ENCODE data around the gene EMID1. TPM values are rescaled to one million over a fixed set of nuclear protein-coding genes. Genes with fewer than 3 reads are reported as not detected.
"Not testable (repeated sequence)": the region's sequence is repeated elsewhere in the genome, so short reads cannot be mapped to it uniquely, and the experiment has no call there.

Gene EMID1
- total RNA-seq, 1 experiment from 2014 or later, result 5.4 TPM

DNA sequence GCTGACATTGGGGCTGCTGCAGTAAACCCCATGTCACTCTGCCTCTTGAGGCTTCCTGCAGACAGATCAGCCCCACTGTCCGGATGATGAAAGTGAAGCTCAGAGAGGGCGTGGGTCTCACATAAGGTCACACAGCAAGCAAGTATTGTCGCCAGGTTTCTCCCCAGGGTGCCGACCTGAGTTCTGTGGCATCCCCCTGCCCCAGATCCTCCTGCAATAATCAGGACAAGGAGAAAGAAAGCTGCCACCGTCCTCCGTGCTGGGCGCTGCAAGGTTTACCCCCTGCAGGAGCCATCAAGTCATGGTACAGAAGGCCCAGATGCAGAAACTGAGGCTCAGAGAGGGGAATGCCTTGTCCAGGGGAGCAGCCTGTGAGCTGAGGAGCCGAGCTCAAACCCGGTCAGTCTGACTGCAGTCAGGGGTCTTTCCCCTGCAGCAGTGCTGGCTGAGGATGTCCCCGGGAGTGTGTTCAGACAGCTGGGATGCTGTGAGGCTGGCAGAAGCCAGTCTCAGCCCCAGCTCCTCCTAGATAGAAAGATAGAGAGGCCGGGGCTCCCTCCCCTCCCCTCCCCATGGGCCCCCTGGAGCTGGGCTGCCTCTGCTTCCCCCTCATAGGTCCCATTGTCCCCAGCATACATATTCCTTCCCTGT lies 13.2 kb downstream of the EMID1 start:
- Histone ChIP-seq H3K23me2 (ENCODE audit: insufficient read length, low read depth, low read length, poor library complexity, severe bottlenecking) (no peaks in the 10 kb centered on the region), H2BK5ac (ENCODE audit: insufficient read length, low read length) (no peak overlapping the region), H3K79me1 (ENCODE audit: insufficient read depth, low read depth, low read length, poor library complexity, severe bottlenecking) (no peaks in the 10 kb centered on the region), H4K91ac (ENCODE audit: insufficient read length, low read depth, low read length) (no peak overlapping the region), H2BK20ac (ENCODE audit: low read depth, low read length, poor library complexity, severe bottlenecking) (no peak overlapping the region), H4K20me1 (ENCODE audit: control insufficient read depth, insufficient read depth, insufficient read length) (no peaks in the 10 kb centered on the region), H2AK5ac (ENCODE audit: insufficient read length, low read length) (no peak overlapping the region), H4K8ac (replicated peaks; ENCODE audit: insufficient read length, low read depth, low read length) (no peak overlapping the region), H4K5ac (ENCODE audit: insufficient read length, low read depth, low read length) (no peak overlapping the region), H2BK15ac (ENCODE audit: low read depth, low read length) (no peak overlapping the region), H3K4me2 (ENCODE audit: insufficient read depth, insufficient read length, low read length) (no peak overlapping the region), H3K27ac (ENCODE audit: insufficient read length, low read depth, low read length) (no peak overlapping the region), H2BK120ac (ENCODE audit: low read depth, low read length, poor library complexity, severe bottlenecking) (no peak overlapping the region), H3K23ac (ENCODE audit: insufficient read length, low read depth, low read length) (no peak overlapping the region), H3K9me3 (ENCODE audit: control insufficient read depth, low read depth, low read length) (no peaks in the 10 kb centered on the region), H3T11ph (ENCODE audit: low read length) (no peak overlapping the region), H3K79me2 (ENCODE audit: insufficient read depth, low read length) (no peaks in the 10 kb centered on the region), H3K14ac (ENCODE audit: insufficient read depth, low read length) (no peak overlapping the region; the same call in 1 of the 2 replicates), H3K27me3 (ENCODE audit: insufficient read depth, low read length) (no peaks in the 10 kb centered on the region), H3K56ac (ENCODE audit: insufficient read length, low read depth, low read length) (no peak overlapping the region), H3K4me1 (ENCODE audit: insufficient read depth, low read length) (peaks cover 3% of the 10 kb centered on the region; the same call in 1 of the 2 replicates), H2BK12ac (ENCODE audit: insufficient read length, low read depth, low read length) (no peak overlapping the region), H3K18ac (ENCODE audit: insufficient read length, low read depth, low read length) (no peak overlapping the region), H3K4ac (ENCODE audit: low read depth, low read length) (no peak overlapping the region), H2AFZ (ENCODE audit: low read length) (no peak overlapping the region), H3K9ac (ENCODE audit: extremely low read depth, insufficient read length, low read length) (no peak overlapping the region)
- peaks cover 31 to 44% of the 10 kb centered on the region in 2 experiments for H3K4me1 Mint-ChIP-seq
- no peak overlapping the region for H3K4me3 Mint-ChIP-seq
- WGBS (ENCODE audit: extremely low coverage, insufficient read length, low lambda C conversion rate), result no CpG with 5 or more reads among the region's 11 CpGs
- TF ChIP-seq, protein P1, sequence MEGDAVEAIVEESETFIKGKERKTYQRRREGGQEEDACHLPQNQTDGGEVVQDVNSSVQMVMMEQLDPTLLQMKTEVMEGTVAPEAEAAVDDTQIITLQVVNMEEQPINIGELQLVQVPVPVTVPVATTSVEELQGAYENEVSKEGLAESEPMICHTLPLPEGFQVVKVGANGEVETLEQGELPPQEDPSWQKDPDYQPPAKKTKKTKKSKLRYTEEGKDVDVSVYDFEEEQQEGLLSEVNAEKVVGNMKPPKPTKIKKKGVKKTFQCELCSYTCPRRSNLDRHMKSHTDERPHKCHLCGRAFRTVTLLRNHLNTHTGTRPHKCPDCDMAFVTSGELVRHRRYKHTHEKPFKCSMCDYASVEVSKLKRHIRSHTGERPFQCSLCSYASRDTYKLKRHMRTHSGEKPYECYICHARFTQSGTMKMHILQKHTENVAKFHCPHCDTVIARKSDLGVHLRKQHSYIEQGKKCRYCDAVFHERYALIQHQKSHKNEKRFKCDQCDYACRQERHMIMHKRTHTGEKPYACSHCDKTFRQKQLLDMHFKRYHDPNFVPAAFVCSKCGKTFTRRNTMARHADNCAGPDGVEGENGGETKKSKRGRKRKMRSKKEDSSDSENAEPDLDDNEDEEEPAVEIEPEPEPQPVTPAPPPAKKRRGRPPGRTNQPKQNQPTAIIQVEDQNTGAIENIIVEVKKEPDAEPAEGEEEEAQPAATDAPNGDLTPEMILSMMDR (conservative IDR thresholded peaks at IDR 0.05), result no peak
- no peaks in the 10 kb centered on the region; a peak in 1 of 5 replicates for H3K9me3 Mint-ChIP-seq
- no peaks in the 10 kb centered on the region for H3K36me3 Mint-ChIP-seq (ENCODE audit: insufficient read depth in 1 of 3, low read depth in 3 of 3)
- peak; percentile 21 for DNase-seq
- H3K27ac Mint-ChIP-seq, result 0 out of 7 replicates have a peak overlapping the region, but pooled peaks of 1 of the 3 experiments have one; percentile 40
- 0 out of 2 replicates have a peak, but pooled peaks cover 3% of the 10 kb centered on the region for H3K27me3 Mint-ChIP-seq (ENCODE audit: low read depth)

DNA sequence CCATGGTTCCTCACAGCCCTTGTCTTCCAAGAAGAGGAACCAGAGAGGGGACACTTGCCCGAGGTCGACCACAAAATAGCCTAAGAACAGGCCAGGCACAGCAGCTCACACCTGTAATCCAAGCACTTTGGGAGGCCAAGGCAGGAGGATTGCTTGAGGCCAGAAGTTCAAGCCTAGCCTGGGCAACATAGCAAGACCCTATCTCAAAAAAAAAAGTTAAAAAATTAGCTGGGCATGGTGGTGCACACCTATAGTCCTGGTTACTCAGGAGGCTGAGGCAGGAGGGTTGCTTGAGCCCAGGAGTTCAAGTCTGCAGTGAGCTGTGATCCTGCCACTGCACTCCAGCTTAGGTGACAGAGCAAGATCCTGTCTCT lies 13.7 kb downstream of the EMID1 start:
- not testable (repeated sequence) for H3K27ac Mint-ChIP-seq; H3T11ph ChIP-seq (ENCODE audit: low read length); H3K23ac ChIP-seq (ENCODE audit: insufficient read length, low read depth, low read length); DNase-seq; H3K79me1 ChIP-seq (ENCODE audit: insufficient read depth, low read depth, low read length, poor library complexity, severe bottlenecking); H2AK5ac ChIP-seq (ENCODE audit: insufficient read length, low read length); H4K5ac ChIP-seq (ENCODE audit: insufficient read length, low read depth, low read length); H3K36me3 Mint-ChIP-seq (ENCODE audit: insufficient read depth in 1 of 3, low read depth in 3 of 3); H2AFZ ChIP-seq (ENCODE audit: low read length); H3K79me2 ChIP-seq (ENCODE audit: insufficient read depth, low read length); H3K4me2 ChIP-seq (ENCODE audit: insufficient read depth, insufficient read length, low read length); H3K4me1 ChIP-seq (ENCODE audit: insufficient read depth, low read length); H2BK15ac ChIP-seq (ENCODE audit: low read depth, low read length); H3K4ac ChIP-seq (ENCODE audit: low read depth, low read length); H3K27me3 ChIP-seq (ENCODE audit: insufficient read depth, low read length); H4K91ac ChIP-seq (ENCODE audit: insufficient read length, low read depth, low read length); H2BK12ac ChIP-seq (ENCODE audit: insufficient read length, low read depth, low read length); H3K18ac ChIP-seq (ENCODE audit: insufficient read length, low read depth, low read length); H2BK120ac ChIP-seq (ENCODE audit: low read depth, low read length, poor library complexity, severe bottlenecking); H2BK5ac ChIP-seq (ENCODE audit: insufficient read length, low read length); H4K8ac ChIP-seq (replicated peaks; ENCODE audit: insufficient read length, low read depth, low read length); H3K9me3 Mint-ChIP-seq; H3K27me3 Mint-ChIP-seq (ENCODE audit: low read depth); H4K20me1 ChIP-seq (ENCODE audit: control insufficient read depth, insufficient read depth, insufficient read length); H3K9ac ChIP-seq (ENCODE audit: extremely low read depth, insufficient read length, low read length); H3K27ac ChIP-seq (ENCODE audit: insufficient read length, low read depth, low read length); H3K23me2 ChIP-seq (ENCODE audit: insufficient read length, low read depth, low read length, poor library complexity, severe bottlenecking); H3K4me3 Mint-ChIP-seq; H3K9me3 ChIP-seq (ENCODE audit: control insufficient read depth, low read depth, low read length); H3K56ac ChIP-seq (ENCODE audit: insufficient read length, low read depth, low read length); H2BK20ac ChIP-seq (ENCODE audit: low read depth, low read length, poor library complexity, severe bottlenecking); H3K14ac ChIP-seq (ENCODE audit: insufficient read depth, low read length)
- peaks cover 31 to 39% of the 10 kb centered on the region in 2 experiments for H3K4me1 Mint-ChIP-seq
- WGBS (ENCODE audit: extremely low coverage, insufficient read length, low lambda C conversion rate), result no CpG with 5 or more reads among the region's 2 CpGs

All from H9 (cell line).